HEK293 (cell line): ENCODE results near the gene GEMIN7.

ENCODE experiments used
- CTCF ChIA-PET: fragments of 350-600 bp; formaldehyde crosslinking; extraction: SDS; loops from one replicate; lab custom pipeline; 2021; ENCODE audit warnings: antibody characterized with exemption; lab: Yijun Ruan, JAX
- POLR2A ChIA-PET: fragments of 300-600 bp; formaldehyde crosslinking; extraction: SDS; loops from one replicate; lab custom pipeline; 2020; ENCODE audit warnings: antibody characterized with exemption, inconsistent platforms; lab: Yijun Ruan, JAX
- H3K27ac ChIP-seq: fragments of 200-500 bp; sonication (Bioruptor generic); 2 replicates; pipeline ENCODE4 v1.5.1; 2014; ENCODE audit warnings: low read depth, low read length, control low read depth, inconsistent platforms; ENCODE audit errors: extremely low read depth
- H3K36me3 ChIP-seq, 2 experiments: fragments of 200-500 bp in 1 of 2; sonication (Bioruptor generic) in 1 of 2; 1 replicate in 1 of 2; 2 replicates in 1 of 2; pipeline ENCODE4 v1.5.1; 2014 to 2017; ENCODE audit warnings: inconsistent platforms in 2 of 2, low read length in 2 of 2; ENCODE audit not compliant: control insufficient read depth in 2 of 2, insufficient read depth in 1 of 2
- H3K4me1 ChIP-seq: fragments of 200-500 bp; sonication (Bioruptor generic); 2 replicates; pipeline ENCODE4 v1.5.1; 2014; ENCODE audit warnings: mild to moderate bottlenecking, low read length, inconsistent platforms; ENCODE audit not compliant: control insufficient read depth, insufficient read depth
- H3K4me3 ChIP-seq: 2 replicates; pipeline ENCODE4 v1.5.1; 2011; ENCODE audit warnings: low read depth, mild to moderate bottlenecking, control low read depth, low read length, moderate library complexity
- H3K9me3 ChIP-seq: fragments of 200-500 bp; sonication (Bioruptor generic); 2 replicates; pipeline ENCODE4 v1.5.1; 2014; ENCODE audit warnings: low read depth, low read length, inconsistent platforms; ENCODE audit not compliant: control insufficient read depth, insufficient read depth
- CTCF ChIP-seq: fragments of 450-650 bp; formaldehyde crosslinking; IDR thresholded peaks from 2 replicates; pipeline ENCODE4 v1.5.1; 2016; ENCODE audit warnings: missing biosample characterization, missing genetic modification characterization
- GLI2 ChIP-seq: fragments of 450-650 bp; formaldehyde crosslinking; IDR thresholded peaks from 2 replicates; pipeline ENCODE4; 2017; ENCODE audit warnings: missing biosample characterization, missing genetic modification characterization, low read depth, borderline replicate concordance
- KLF1 ChIP-seq: fragments of 450-650 bp; formaldehyde crosslinking; IDR thresholded peaks from 2 replicates; pipeline ENCODE4 v1.5.1; 2016; ENCODE audit warnings: missing biosample characterization, missing genetic modification characterization
- OVOL3 ChIP-seq: fragments of 450-650 bp; formaldehyde crosslinking; IDR thresholded peaks from 2 replicates; pipeline ENCODE4 v1.5.1; 2016; ENCODE audit warnings: missing biosample characterization, missing genetic modification characterization
- YY1 ChIP-seq: fragments of 450-650 bp; formaldehyde crosslinking; IDR thresholded peaks from 2 replicates; pipeline ENCODE4 v1.5.1; 2018; ENCODE audit warnings: missing biosample characterization, missing genetic modification characterization
- ZBTB1 ChIP-seq: fragments of 450-650 bp; formaldehyde crosslinking; IDR thresholded peaks from 2 replicates; pipeline ENCODE4 v1.5.1; 2016; ENCODE audit warnings: missing biosample characterization, missing genetic modification characterization
- ZFHX2 ChIP-seq: fragments of 450-650 bp; formaldehyde crosslinking; conservative IDR thresholded peaks from 2 replicates; pipeline ENCODE4 v1.5.1; 2016; ENCODE audit warnings: missing biosample characterization, missing genetic modification characterization
- ZNF112 ChIP-seq: fragments of 450-650 bp; formaldehyde crosslinking; IDR thresholded peaks from 2 replicates; pipeline ENCODE4 v1.5.0; 2017; ENCODE audit warnings: missing biosample characterization, missing genetic modification characterization
- ZNF155 ChIP-seq: fragments of 450-650 bp; formaldehyde crosslinking; IDR thresholded peaks from 2 replicates; pipeline ENCODE4 v1.5.1; 2016; ENCODE audit warnings: missing biosample characterization, missing genetic modification characterization
- ZNF175 ChIP-seq: fragments of 450-650 bp; formaldehyde crosslinking; IDR thresholded peaks from 2 replicates; pipeline ENCODE4 v1.5.1; 2016; ENCODE audit warnings: missing biosample characterization, missing genetic modification characterization
- ZNF184 ChIP-seq: fragments of 450-650 bp; IDR thresholded peaks from 2 replicates; pipeline ENCODE4 v1.5.1; 2018; ENCODE audit warnings: missing biosample characterization, mild to moderate bottlenecking, missing genetic modification characterization
- ZNF266 ChIP-seq: fragments of 450-650 bp; formaldehyde crosslinking; IDR thresholded peaks from 2 replicates; pipeline ENCODE4 v1.5.1; 2016; ENCODE audit warnings: missing biosample characterization, missing genetic modification characterization, low read depth
- ZNF561 ChIP-seq: fragments of 450-650 bp; IDR thresholded peaks from 2 replicates; pipeline ENCODE4 v1.5.1; 2018; ENCODE audit warnings: missing biosample characterization, missing genetic modification characterization, borderline replicate concordance
- ZNF792 ChIP-seq: fragments of 450-650 bp; formaldehyde crosslinking; IDR thresholded peaks from 2 replicates; pipeline ENCODE4 v1.5.1; 2016; ENCODE audit warnings: missing biosample characterization, missing genetic modification characterization
- ZNF830 ChIP-seq: fragments of 450-650 bp; IDR thresholded peaks from 2 replicates; pipeline ENCODE4 v1.5.0; 2018; ENCODE audit warnings: missing biosample characterization, missing genetic modification characterization, low read depth, mild to moderate bottlenecking, moderate library complexity
- ZSCAN30 ChIP-seq: fragments of 450-650 bp; IDR thresholded peaks from 2 replicates; pipeline ENCODE4 v1.5.1; 2018; ENCODE audit warnings: missing biosample characterization, mild to moderate bottlenecking, missing genetic modification characterization, moderate library complexity
- TF ChIP-seq, protein P1 (sequence below): sonication (generic); formaldehyde crosslinking; IDR thresholded peaks from 2 replicates; pipeline ENCODE4 v1.8.1; 2022; ENCODE audit warnings: mild to moderate bottlenecking, moderate library complexity, missing genetic modification reagents
- TF ChIP-seq, protein P2 (sequence below): fragments of 450-650 bp; formaldehyde crosslinking; IDR thresholded peaks from 2 replicates; pipeline ENCODE4 v1.5.1; 2017; ENCODE audit warnings: missing biosample characterization, missing genetic modification characterization

The GEMIN7 gene

DNA sequence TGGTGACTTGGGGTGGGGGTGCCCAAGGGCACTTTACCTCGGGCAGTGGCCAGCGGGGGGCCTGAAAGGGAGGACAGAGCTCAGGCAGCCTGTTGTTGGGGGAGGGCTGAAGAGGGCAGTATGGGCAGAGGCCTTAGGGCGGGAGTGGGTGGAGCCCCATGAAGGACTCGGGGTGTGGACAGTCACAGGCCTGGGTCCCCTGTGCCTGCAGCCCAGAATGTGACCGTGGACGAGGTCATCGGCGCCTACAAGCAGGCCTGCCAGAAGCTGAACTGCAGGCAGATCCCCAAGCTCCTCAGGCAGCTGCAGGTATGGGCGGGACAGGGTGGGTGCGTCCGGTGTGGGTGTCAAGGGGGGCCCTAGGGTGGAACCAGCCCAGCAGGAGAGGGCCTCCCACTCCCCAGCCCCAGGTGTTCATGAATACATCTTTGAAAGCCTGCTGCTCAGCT lies 59.3 kb downstream of the GEMIN7 start (continued):
- TF ChIP-seq ZFHX2 (tag by site-specific recombination) (peak; percentile 83), KLF1 (tag by site-specific recombination) (peak; percentile 88)
- TF ChIP-seq, all 188 proteins: peak for 5

GRCh38 chr19:45139286-45140143 lies 60.5 kb downstream of the GEMIN7 start:
- Histone ChIP-seq H3K4me1 (peaks cover 5% of the 10 kb centered on the region; the same call in 1 of the 2 replicates), H3K27ac (no peak overlapping the region), H3K4me3 (no peak overlapping the region), H3K36me3 (peaks cover 0 to 30% of the 10 kb centered on the region in 2 experiments; a peak in 2 of 3 replicates), H3K9me3 (no peaks in the 10 kb centered on the region)
- POLR2A ChIA-PET, result no interaction called here
- no peak for TF ChIP-seq ZNF184 (tag by site-specific recombination)
- TF ChIP-seq YY1 (tag by site-specific recombination), result no peak
- TF ChIP-seq ZSCAN30 (tag by site-specific recombination), result no peak
- TF ChIP-seq ZNF792 (tag by site-specific recombination), result no peak
- TF ChIP-seq, protein P1, sequence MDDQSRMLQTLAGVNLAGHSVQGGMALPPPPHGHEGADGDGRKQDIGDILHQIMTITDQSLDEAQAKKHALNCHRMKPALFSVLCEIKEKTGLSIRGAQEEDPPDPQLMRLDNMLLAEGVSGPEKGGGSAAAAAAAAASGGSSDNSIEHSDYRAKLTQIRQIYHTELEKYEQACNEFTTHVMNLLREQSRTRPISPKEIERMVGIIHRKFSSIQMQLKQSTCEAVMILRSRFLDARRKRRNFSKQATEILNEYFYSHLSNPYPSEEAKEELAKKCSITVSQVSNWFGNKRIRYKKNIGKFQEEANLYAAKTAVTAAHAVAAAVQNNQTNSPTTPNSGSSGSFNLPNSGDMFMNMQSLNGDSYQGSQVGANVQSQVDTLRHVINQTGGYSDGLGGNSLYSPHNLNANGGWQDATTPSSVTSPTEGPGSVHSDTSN, result no peak
- no peak for TF ChIP-seq CTCF
- no peak for TF ChIP-seq ZNF266 (tag by site-specific recombination)
- no peak for TF ChIP-seq ZNF561
- no peak for TF ChIP-seq ZNF175 (tag by site-specific recombination)
- TF ChIP-seq GLI2 (tag by site-specific recombination), result no peak
- TF ChIP-seq, protein P2, sequence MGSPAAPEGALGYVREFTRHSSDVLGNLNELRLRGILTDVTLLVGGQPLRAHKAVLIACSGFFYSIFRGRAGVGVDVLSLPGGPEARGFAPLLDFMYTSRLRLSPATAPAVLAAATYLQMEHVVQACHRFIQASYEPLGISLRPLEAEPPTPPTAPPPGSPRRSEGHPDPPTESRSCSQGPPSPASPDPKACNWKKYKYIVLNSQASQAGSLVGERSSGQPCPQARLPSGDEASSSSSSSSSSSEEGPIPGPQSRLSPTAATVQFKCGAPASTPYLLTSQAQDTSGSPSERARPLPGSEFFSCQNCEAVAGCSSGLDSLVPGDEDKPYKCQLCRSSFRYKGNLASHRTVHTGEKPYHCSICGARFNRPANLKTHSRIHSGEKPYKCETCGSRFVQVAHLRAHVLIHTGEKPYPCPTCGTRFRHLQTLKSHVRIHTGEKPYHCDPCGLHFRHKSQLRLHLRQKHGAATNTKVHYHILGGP (tag by site-specific recombination), result no peak
- TF ChIP-seq ZNF112, result no peak
- CTCF ChIA-PET, result no interaction called here

DNA sequence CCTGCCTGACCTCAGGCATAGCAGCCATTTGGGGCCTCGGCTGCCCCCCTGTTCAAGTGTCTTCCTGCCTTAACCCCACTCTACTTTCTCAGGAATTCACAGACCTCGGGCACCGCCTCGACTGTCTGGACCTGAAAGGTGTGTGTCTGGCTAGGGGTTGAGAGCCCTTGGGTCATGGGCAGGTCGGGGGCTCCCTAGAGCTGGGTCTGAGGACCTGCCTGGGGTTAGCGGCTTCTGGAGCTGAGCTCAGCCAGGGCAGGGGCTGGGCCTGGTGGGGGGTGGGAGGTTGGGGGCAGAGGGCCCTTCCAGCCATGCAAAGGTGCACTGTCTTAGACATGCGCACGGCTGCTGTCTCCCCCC lies 61.1 kb downstream of the GEMIN7 start:
- Histone ChIP-seq H3K4me1 (peaks cover 5% of the 10 kb centered on the region; the same call in 1 of the 2 replicates), H3K9me3 (no peaks in the 10 kb centered on the region), H3K4me3 (no peak overlapping the region), H3K36me3 (peaks cover 0 to 36% of the 10 kb centered on the region in 2 experiments; a peak in 2 of 3 replicates), H3K27ac (no peak overlapping the region)
- ChIA-PET POLR2A (no interaction called here), CTCF (interaction anchor here (0.6 kb wide), 1 partner anchor 15 kb away, joined by 3 read pairs; no protein-coding TSS in a partner anchor)
- TF ChIP-seq ZBTB1 (tag by site-specific recombination) (no peak), OVOL3 (tag by site-specific recombination) (no peak), ZNF830 (no peak), ZNF155 (tag by site-specific recombination) (no peak)
